GM13976 (cell line): ENCODE data around the gene CLSTN2.
"Not testable (repeated sequence)": the region's sequence is repeated elsewhere in the genome, so short reads cannot be mapped to it uniquely, and the experiment has no call there.

Source experiments
- DNase-seq: peaks from one replicate; pipeline ENCODE4 v3.0.0; 2012; ENCODE audit warnings: low spot score
- in situ Hi-C: fragments of 300-500 bp; cut with MboI; formaldehyde crosslinking; loops from one replicate; pipeline ENCODE4 v1.12.0; 2022; ENCODE audit warnings: low sequenced_read_pairs, mixed read lengths, inconsistent platforms; ENCODE audit not compliant: unreplicated experiment
- TF ChIP-seq, protein P1 (sequence below): IDR thresholded peaks from 2 replicates; pipeline ENCODE4 v1.5.1; 2012; ENCODE audit warnings: borderline replicate concordance, mild to moderate bottlenecking; ENCODE audit not compliant: insufficient read depth; ENCODE audit errors: extremely low read depth, missing control alignments, control extremely low read depth

Gene CLSTN2

DNA sequence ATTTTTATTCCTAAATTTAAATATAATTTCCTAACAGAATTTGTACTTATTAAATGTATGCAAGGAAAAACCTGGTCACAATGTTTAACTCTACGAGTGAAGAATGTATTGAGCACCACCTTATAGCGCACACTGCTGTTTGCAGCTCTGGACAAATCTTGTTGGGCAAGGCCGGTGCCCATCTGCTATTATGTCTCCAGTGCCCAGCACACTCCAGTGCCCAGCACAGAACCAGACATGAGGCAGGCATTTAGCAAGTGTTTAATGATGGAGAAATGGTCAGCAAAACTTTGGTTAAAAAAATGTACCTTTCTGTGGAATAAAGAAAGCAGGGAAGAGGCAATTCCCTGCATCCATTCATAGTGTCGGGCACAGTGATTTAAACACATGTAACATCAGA, 488.2 kb downstream of the CLSTN2 start:
- TF ChIP-seq, protein P1, sequence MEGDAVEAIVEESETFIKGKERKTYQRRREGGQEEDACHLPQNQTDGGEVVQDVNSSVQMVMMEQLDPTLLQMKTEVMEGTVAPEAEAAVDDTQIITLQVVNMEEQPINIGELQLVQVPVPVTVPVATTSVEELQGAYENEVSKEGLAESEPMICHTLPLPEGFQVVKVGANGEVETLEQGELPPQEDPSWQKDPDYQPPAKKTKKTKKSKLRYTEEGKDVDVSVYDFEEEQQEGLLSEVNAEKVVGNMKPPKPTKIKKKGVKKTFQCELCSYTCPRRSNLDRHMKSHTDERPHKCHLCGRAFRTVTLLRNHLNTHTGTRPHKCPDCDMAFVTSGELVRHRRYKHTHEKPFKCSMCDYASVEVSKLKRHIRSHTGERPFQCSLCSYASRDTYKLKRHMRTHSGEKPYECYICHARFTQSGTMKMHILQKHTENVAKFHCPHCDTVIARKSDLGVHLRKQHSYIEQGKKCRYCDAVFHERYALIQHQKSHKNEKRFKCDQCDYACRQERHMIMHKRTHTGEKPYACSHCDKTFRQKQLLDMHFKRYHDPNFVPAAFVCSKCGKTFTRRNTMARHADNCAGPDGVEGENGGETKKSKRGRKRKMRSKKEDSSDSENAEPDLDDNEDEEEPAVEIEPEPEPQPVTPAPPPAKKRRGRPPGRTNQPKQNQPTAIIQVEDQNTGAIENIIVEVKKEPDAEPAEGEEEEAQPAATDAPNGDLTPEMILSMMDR, result no peak

DNA sequence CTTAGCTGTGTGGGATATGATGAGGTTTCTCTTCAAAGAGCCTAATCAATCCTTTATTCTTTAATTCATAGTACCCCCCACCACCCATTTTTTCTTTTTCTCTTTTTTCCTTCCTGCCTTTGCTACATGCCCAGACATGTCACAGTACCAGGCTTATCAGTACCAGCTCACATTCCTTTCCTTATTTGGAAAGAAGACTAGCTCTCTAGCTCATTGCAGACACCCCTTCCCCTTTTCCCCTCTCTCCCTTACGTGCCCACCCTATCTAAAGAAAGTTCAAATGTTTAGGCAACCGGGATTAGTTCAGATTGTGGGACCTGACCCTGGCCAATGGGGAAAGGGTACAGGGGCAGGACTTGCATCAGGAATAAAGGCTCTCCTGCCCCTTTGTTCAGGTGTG, 488.6 kb downstream of the CLSTN2 start:
- DNase-seq, in situ Hi-C loops: not testable (repeated sequence)

More for the DNA sequence above, 488.2 kb downstream of the CLSTN2 start:
- no peak for DNase-seq
- in situ Hi-C loops, result no loop called here

DNA sequence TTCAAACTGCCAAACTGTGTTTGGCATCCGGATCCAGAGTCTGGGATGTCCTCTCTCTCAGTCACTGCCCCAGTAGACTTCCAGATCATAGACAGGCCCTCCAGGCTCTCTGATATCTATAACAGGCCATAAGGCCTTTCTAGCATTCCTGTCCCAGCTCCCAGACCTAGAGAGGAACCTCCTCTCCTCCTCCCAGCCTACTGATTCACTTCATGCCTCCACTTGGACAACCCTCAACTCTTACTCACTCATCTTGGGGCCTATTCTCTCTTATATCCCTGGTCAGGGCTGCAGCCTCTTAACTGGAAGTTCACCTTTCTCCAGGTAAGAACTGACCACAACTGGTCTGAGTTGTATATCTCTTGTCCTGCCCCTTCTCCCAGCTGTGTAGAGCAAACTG, 489.2 kb downstream of the CLSTN2 start:
- in situ Hi-C loops, result no loop called here
- TF ChIP-seq, protein P1, result no peak
- no peak for DNase-seq

DNA sequence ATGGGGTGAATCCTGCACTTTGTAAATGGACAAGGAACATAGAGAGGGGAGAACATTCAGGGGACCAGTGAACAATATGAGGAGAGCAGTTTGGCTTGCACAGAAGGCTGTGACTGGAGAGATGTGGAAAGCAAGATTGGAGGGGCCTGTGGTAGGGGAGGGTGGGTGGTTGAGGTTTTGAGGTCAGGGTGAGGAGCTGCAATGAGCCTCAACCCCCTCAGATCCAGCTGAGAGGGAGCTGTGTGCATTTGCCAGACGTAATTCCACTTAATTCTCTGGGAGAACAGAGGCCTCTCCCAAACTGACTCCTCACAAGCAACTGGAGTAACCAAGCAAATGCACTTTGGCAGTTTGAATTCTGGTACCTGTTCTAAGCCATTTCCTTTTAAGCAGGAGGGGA, 489.7 kb downstream of the CLSTN2 start:
- TF ChIP-seq, protein P1, result no peak
- in situ Hi-C loops, result no loop called here
- DNase-seq, result no peak

DNA sequence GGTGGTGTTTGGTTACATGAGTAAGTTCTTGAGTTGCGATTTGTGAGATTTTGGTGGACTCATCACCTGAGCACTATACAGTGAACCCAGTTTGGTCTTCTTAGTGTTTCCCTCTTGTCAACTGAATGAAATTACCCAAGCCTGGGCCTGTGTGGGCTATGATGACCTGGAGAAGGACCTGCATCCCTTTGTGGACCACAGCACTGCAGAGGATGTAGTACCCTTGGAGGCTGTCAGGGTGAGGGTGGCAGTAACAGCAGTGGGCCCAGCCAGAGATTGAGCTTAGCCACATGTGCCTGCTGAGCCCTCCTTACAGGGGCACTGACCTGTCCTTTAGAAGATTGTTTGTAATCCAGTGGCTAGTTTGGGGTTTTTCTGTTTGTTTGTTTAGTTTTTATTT, 492.8 kb downstream of the CLSTN2 start:
- no peak for DNase-seq
- in situ Hi-C loops, result no loop called here
- TF ChIP-seq, protein P1, result no peak

DNA sequence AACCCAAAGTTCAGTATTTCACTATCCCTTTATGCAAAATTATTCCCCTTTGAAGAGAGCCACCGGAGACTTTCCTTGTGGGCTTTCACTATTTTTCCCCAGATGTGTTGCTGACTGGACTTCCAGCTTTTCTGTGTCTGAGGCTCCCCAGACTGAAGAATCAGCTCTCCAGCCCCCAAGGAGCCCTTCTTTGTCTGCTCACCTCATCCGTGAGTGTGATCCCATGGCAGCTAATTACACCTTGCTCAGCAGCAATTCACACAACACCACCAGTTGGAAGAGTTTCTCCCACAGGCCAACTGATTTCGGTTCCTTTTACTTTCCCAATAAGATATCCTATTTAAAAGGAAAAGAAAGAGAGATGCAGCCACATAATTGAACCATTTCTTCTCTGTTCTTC, 493.4 kb downstream of the CLSTN2 start:
- DNase-seq, result no peak

DNA sequence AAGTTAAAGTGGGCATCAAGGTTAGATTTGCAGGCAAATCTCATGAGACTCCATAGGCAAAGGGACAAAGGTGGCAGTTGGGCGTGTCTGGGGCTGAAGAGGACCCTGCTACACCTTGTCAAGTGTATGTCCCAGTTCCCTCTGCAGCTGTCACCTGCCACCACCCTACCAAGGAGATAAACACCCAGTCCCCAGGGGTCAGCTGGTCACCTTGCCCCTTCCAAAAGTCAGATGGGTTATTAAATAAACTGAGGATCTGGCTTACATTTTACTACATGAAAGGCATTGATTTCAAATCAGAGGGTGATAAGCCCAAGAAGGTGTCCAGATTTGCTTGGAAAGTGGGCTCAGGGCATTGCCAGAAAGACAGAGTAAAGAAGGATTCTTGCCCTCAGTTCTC, 494.8 kb downstream of the CLSTN2 start:
- in situ Hi-C loops, result no loop called here
- TF ChIP-seq, protein P1, result no peak
- DNase-seq, result no peak

More for the DNA sequence above, 493.4 kb downstream of the CLSTN2 start:
- in situ Hi-C loops, result no loop called here
- TF ChIP-seq, protein P1, result no peak
